ENCODE data around the gene PPY. TPM values are rescaled to one million over a fixed set of nuclear protein-coding genes. Genes with fewer than 3 reads are reported as not detected.
"Not testable (repeated sequence)": the region's sequence is repeated elsewhere in the genome, so short reads cannot be mapped to it uniquely, and the experiment has no call there.

PPY gene
- total RNA-seq, 2 donors from 2014 or later: not detected

DNA sequence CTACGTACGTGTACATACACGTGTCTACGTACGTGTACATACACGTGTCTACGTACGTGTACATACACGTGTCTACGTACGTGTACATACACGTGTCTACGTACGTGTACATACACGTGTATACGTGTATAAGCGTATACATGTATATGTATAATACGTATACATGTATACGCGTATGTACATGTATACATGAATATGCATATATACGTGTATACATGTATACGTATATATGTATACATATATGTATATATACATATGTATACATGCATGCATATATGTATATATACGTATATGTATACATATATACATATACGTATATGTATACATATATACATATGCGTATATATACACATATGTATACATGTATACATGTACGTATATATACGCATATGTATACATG lies 33.6 kb upstream of the PPY start:
- Histone ChIP-seq H3K9me3 (ENCODE audit: control insufficient read depth, low read length) (no peaks in the 10 kb centered on the region), H3K9ac (ENCODE audit: extremely low read depth, low read length, poor library complexity, severe bottlenecking) (no peak overlapping the region), H3K4me1 (ENCODE audit: control insufficient read depth, insufficient read depth, low read length) (no peaks in the 10 kb centered on the region), H3K36me3 (ENCODE audit: control insufficient read depth, insufficient read depth, low read length) (no peaks in the 10 kb centered on the region), H3K27me3 (ENCODE audit: control insufficient read depth, insufficient read depth, low read length, poor library complexity, severe bottlenecking) (peaks cover 21% of the 10 kb centered on the region), H3K4me3 (ENCODE audit: low read length) (no peak overlapping the region), H3K27ac (ENCODE audit: low read depth, low read length) (no peak overlapping the region)
- no peak for DNase-seq
- H3K4me3 Mint-ChIP-seq: no peak overlapping the region
- peaks cover 46% of the 10 kb centered on the region for H3K27me3 Mint-ChIP-seq (ENCODE audit: insufficient read depth)
- H3K27ac Mint-ChIP-seq: no peak overlapping the region
- TF ChIP-seq, protein P1, sequence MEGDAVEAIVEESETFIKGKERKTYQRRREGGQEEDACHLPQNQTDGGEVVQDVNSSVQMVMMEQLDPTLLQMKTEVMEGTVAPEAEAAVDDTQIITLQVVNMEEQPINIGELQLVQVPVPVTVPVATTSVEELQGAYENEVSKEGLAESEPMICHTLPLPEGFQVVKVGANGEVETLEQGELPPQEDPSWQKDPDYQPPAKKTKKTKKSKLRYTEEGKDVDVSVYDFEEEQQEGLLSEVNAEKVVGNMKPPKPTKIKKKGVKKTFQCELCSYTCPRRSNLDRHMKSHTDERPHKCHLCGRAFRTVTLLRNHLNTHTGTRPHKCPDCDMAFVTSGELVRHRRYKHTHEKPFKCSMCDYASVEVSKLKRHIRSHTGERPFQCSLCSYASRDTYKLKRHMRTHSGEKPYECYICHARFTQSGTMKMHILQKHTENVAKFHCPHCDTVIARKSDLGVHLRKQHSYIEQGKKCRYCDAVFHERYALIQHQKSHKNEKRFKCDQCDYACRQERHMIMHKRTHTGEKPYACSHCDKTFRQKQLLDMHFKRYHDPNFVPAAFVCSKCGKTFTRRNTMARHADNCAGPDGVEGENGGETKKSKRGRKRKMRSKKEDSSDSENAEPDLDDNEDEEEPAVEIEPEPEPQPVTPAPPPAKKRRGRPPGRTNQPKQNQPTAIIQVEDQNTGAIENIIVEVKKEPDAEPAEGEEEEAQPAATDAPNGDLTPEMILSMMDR (conservative IDR thresholded peaks at IDR 0.05): no peak
- H3K36me3 Mint-ChIP-seq (ENCODE audit: low read depth): no peaks in the 10 kb centered on the region
- no peaks in the 10 kb centered on the region for H3K4me1 Mint-ChIP-seq
- 100% methylated on average over 1 of the region's 27 CpGs; no CpG with 5 or more reads in 1 of the 2 experiments for WGBS, 2 experiments (ENCODE audit: insufficient coverage in 1 of 2, insufficient read length in 1 of 2)
- H3K9me3 Mint-ChIP-seq: no peaks in the 10 kb centered on the region

DNA sequence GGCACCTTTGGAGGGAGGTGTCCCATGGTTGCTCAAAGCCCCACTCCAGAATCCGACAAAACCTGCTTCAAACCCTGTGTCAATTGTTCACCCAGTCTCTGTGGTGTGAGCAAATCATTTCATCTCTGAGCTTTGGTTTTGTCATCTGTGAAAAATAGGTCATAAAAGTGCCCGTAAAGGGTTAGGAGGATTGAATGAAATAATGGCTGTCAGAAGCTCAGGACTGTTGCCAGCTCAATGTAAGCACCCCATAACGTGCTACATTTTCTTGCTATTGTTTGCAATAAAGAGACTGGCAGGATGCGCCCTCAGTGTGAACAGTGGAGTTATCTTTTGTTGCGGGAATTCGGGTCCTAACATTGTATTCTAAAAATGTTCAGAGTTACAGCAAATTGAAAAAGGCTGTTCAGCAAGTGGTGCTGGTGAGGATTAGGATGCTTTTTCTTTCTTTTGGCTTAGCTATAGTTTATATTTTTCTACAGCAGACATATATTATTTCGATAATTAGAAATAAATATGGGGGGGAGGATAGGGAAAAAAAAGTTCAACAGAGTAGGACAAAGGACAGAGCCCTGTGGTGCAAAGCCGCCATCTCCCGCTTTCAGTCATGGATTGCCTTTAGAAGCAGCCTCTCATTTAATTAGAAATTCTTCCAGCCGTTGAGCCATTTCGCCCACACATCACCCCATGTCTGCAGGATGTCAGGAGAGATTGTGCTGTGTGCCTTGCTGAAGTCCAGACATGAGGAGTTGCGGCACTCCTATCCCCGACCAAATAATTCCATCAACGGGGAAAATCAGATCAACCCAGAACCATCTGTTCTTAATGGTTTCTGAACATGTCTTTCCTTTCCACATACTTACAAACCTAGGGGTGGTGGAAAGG lies 32.3 kb upstream of the PPY start:
- Histone ChIP-seq H3K9me3 (ENCODE audit: control insufficient read depth, low read length) (no peaks in the 10 kb centered on the region), H3K27me3 (ENCODE audit: control insufficient read depth, insufficient read depth, low read length, poor library complexity, severe bottlenecking) (peaks cover 19% of the 10 kb centered on the region), H3K27ac (ENCODE audit: low read depth, low read length) (peak overlapping the region; percentile 48), H3K4me3 (ENCODE audit: low read length) (no peak overlapping the region), H3K9ac (ENCODE audit: extremely low read depth, low read length, poor library complexity, severe bottlenecking) (no peak overlapping the region), H3K36me3 (ENCODE audit: control insufficient read depth, insufficient read depth, low read length) (no peaks in the 10 kb centered on the region), H3K4me1 (ENCODE audit: control insufficient read depth, insufficient read depth, low read length) (no peaks in the 10 kb centered on the region)
- Mint-ChIP-seq H3K9me3 (no peaks in the 10 kb centered on the region), H3K27ac (no peak overlapping the region), H3K4me3 (no peak overlapping the region), H3K27me3 (ENCODE audit: insufficient read depth) (peaks cover 41% of the 10 kb centered on the region), H3K4me1 (no peaks in the 10 kb centered on the region), H3K36me3 (ENCODE audit: low read depth) (no peaks in the 10 kb centered on the region)
- WGBS, 2 experiments (ENCODE audit: insufficient coverage in 1 of 2, insufficient read length in 1 of 2): 71 to 88% methylated on average over 6 to 14 of the region's 14 CpGs
- no peak for DNase-seq
- TF ChIP-seq, protein P1 (conservative IDR thresholded peaks at IDR 0.05): no peak

DNA sequence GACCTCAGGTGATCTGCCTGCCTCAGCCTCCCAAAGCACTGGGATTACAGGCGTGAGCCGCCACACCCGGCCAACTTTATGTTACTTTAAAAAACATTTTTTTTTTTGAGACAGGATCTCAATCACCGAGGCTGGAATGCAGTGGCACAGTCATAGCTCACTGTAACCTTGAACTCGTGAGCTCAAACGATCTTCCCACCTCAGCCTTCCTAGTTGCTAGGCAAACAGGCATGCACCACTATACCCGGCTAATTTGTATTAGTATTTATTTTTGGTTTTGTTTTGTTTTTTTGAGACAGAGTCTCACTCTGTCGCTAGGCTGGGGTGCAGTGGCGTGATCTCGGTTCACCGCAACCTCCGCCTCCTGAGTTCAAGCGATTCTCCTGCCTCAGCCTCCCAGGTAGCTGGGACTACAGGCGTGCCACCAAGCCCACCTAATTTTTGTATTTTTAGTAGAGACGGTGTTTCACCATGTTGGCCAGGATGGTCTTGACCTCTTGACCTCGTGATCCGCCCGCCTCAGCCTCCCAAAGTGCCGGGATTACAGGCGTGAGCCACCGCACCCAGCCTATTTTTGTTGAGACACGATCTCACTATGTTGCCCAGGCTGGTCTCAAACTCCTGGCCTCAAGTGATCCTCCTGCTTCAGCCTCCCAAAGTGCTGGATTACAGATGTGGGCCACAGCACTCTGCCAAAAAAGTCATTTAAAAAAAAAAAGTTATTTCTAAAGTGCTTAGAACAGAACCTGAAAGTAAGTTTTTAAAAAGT lies 30.4 kb upstream of the PPY start:
- not testable (repeated sequence) for H3K4me1 ChIP-seq (ENCODE audit: control insufficient read depth, insufficient read depth, low read length); H3K36me3 Mint-ChIP-seq (ENCODE audit: low read depth); H3K36me3 ChIP-seq (ENCODE audit: control insufficient read depth, insufficient read depth, low read length); H3K4me3 Mint-ChIP-seq; H3K9ac ChIP-seq (ENCODE audit: extremely low read depth, low read length, poor library complexity, severe bottlenecking); DNase-seq; H3K27me3 ChIP-seq (ENCODE audit: control insufficient read depth, insufficient read depth, low read length, poor library complexity, severe bottlenecking); H3K27ac Mint-ChIP-seq; H3K4me1 Mint-ChIP-seq; H3K27ac ChIP-seq (ENCODE audit: low read depth, low read length); H3K9me3 ChIP-seq (ENCODE audit: control insufficient read depth, low read length); H3K9me3 Mint-ChIP-seq; H3K4me3 ChIP-seq (ENCODE audit: low read length)
- WGBS, 2 experiments (ENCODE audit: insufficient coverage in 1 of 2, insufficient read length in 1 of 2): 90% methylated on average over 20 to 22 of the region's 22 CpGs
- H3K27me3 Mint-ChIP-seq (ENCODE audit: insufficient read depth): peaks cover 27% of the 10 kb centered on the region

DNA sequence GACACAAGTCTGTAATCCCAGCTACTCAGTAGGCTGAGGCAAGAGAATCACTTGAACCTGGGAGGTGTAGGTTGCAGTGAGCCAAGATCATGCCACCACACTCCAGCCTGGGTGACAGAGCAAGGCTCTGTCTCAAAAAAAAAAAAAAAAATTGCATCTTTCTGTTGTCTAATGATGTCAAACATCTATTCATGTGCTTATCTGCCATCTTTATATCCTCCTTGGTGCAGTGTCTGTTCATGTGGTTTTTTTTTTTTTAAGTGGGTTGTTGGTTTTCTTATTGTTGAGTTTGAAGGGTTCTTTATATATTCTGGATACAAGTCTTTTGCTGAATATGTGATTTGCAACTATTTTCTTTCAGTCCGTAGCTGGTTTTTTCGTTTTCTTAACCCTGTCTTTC lies 29.2 kb upstream of the PPY start:
- not testable (repeated sequence) for H3K9me3 ChIP-seq (ENCODE audit: control insufficient read depth, low read length); H3K27ac Mint-ChIP-seq; H3K36me3 Mint-ChIP-seq (ENCODE audit: low read depth); H3K4me3 ChIP-seq (ENCODE audit: low read length); H3K4me3 Mint-ChIP-seq; H3K9me3 Mint-ChIP-seq; H3K4me1 ChIP-seq (ENCODE audit: control insufficient read depth, insufficient read depth, low read length); H3K4me1 Mint-ChIP-seq; H3K36me3 ChIP-seq (ENCODE audit: control insufficient read depth, insufficient read depth, low read length); H3K9ac ChIP-seq (ENCODE audit: extremely low read depth, low read length, poor library complexity, severe bottlenecking); H3K27ac ChIP-seq (ENCODE audit: low read depth, low read length); DNase-seq; H3K27me3 ChIP-seq (ENCODE audit: control insufficient read depth, insufficient read depth, low read length, poor library complexity, severe bottlenecking)
- WGBS, 2 experiments (ENCODE audit: insufficient coverage in 1 of 2, insufficient read length in 1 of 2): 44% methylated on average over 2 of the region's 2 CpGs; no CpG with 5 or more reads in 1 of the 2 experiments
- peaks cover 19% of the 10 kb centered on the region for H3K27me3 Mint-ChIP-seq (ENCODE audit: insufficient read depth)

Data from endodermal cell (in vitro differentiated cells).